Neural cell (in vitro differentiated cells): ENCODE measurements around the gene TSPOAP1. TPM values are rescaled to one million over a fixed set of nuclear protein-coding genes. Genes with fewer than 3 reads are reported as not detected.

Experiments
- H2AFZ ChIP-seq: fragments of 200-600, 300-800 bp; sonication (generic), shearing (Covaris generic); 2 replicates; pipeline ENCODE4 v1.6.0; 2014; ENCODE audit warnings: low read depth, mild to moderate bottlenecking, antibody characterized with exemption, low read length, moderate library complexity
- H3F3A ChIP-seq: fragments of 200-600 bp; shearing (Covaris generic); 2 replicates; pipeline ENCODE4 v1.6.1; 2016; ENCODE audit warnings: mild to moderate bottlenecking, moderate library complexity, mixed read lengths, antibody characterized with exemption, low read length; ENCODE audit not compliant: insufficient read depth, poor library complexity, severe bottlenecking
- H3K27ac ChIP-seq: fragments of 200-600, 300-800 bp; sonication (generic), shearing (Covaris generic); 2 replicates; pipeline ENCODE4 v1.5.1; 2014; ENCODE audit warnings: mild to moderate bottlenecking, low read length, moderate library complexity
- H3K27me3 ChIP-seq: fragments of 300-800, 200-600 bp; sonication (generic), shearing (Covaris generic); 2 replicates; pipeline ENCODE4 v1.6.0; 2014; ENCODE audit warnings: mild to moderate bottlenecking, low read depth, low read length, moderate library complexity; ENCODE audit not compliant: insufficient read depth
- H3K36me3 ChIP-seq: fragments of 300-800, 200-600 bp; sonication (generic), shearing (Covaris generic); 2 replicates; pipeline ENCODE4 v1.5.1; 2014; ENCODE audit warnings: mild to moderate bottlenecking, antibody characterized with exemption, low read length, moderate library complexity; ENCODE audit not compliant: insufficient read depth
- H3K4me2 ChIP-seq: fragments of 300-800, 200-600 bp; sonication (generic), shearing (Covaris generic); 2 replicates; pipeline ENCODE4 v1.6.0; 2014; ENCODE audit warnings: mild to moderate bottlenecking, low read length
- H3K4me3 ChIP-seq: fragments of 300-800, 200-600 bp; sonication (generic), shearing (Covaris generic); 2 replicates; pipeline ENCODE4 v1.5.1; 2014; ENCODE audit warnings: mild to moderate bottlenecking, low read length, moderate library complexity
- H3K79me2 ChIP-seq: fragments of 200-600 bp; shearing (Covaris generic); replicated peaks from 2 replicates; pipeline ENCODE4 v1.6.0; 2014; ENCODE audit warnings: mild to moderate bottlenecking, low read length, moderate library complexity; ENCODE audit not compliant: insufficient read depth
- H3K9ac ChIP-seq: fragments of 300-800, 200-600 bp; sonication (generic), shearing (Covaris generic); 2 replicates; pipeline ENCODE4 v1.6.1; 2016; ENCODE audit warnings: mild to moderate bottlenecking, low read length, mixed read lengths
- H3K9me2 ChIP-seq: fragments of 200-600 bp; shearing (Covaris generic); 2 replicates; pipeline ENCODE4 v1.6.1; 2016; ENCODE audit warnings: mild to moderate bottlenecking, low read length, mixed read lengths; ENCODE audit not compliant: insufficient read depth
- H3K9me3 ChIP-seq: fragments of 200-600, 300-800 bp; sonication (generic), shearing (Covaris generic); 2 replicates; pipeline ENCODE4 v1.6.1; 2016; ENCODE audit warnings: mild to moderate bottlenecking, mixed run types, low read length, moderate library complexity, mixed read lengths
- H4K20me1 ChIP-seq: fragments of 200-600 bp; shearing (Covaris generic); 2 replicates; pipeline ENCODE4 v1.6.1; 2016; ENCODE audit warnings: mild to moderate bottlenecking, mixed run types; ENCODE audit not compliant: insufficient read depth
- EP300 ChIP-seq: fragments of 450-650 bp; conservative IDR thresholded peaks from 2 replicates; pipeline ENCODE4 v1.6.1; 2014; ENCODE audit warnings: antibody characterized with exemption, mild to moderate bottlenecking, moderate library complexity; ENCODE audit not compliant: poor library complexity, severe bottlenecking
- EZH2 ChIP-seq: fragments of 200-600, 300-800 bp; shearing (Covaris generic), sonication (generic); IDR thresholded peaks from 2 replicates; pipeline ENCODE4 v1.6.1; 2014; ENCODE audit warnings: antibody characterized with exemption, low read length, borderline replicate concordance, mild to moderate bottlenecking; ENCODE audit not compliant: insufficient read depth, poor library complexity, severe bottlenecking
- MXI1 ChIP-seq: fragments of 450-650 bp; conservative IDR thresholded peaks from 2 replicates; pipeline ENCODE4 v1.6.1; 2014; ENCODE audit warnings: antibody characterized with exemption, mild to moderate bottlenecking; ENCODE audit not compliant: poor library complexity, severe bottlenecking
- POLR2AphosphoS5 ChIP-seq: IDR thresholded peaks from 2 replicates; pipeline ENCODE4 v1.6.1; 2012
- RAD21 ChIP-seq: fragments of 450-650 bp; conservative IDR thresholded peaks from 2 replicates; pipeline ENCODE4 v1.6.1; 2014; ENCODE audit warnings: antibody characterized with exemption, mild to moderate bottlenecking, moderate library complexity
- REST ChIP-seq: IDR thresholded peaks from 2 replicates; pipeline ENCODE4 v1.6.1; 2012; ENCODE audit warnings: borderline replicate concordance
- SMC3 ChIP-seq: fragments of 450-650 bp; conservative IDR thresholded peaks from 2 replicates; pipeline ENCODE4 v1.6.1; 2014; ENCODE audit warnings: antibody characterized with exemption, mild to moderate bottlenecking, moderate library complexity; ENCODE audit not compliant: poor library complexity
- TAF1 ChIP-seq: IDR thresholded peaks from 2 replicates; pipeline ENCODE4 v1.6.1; 2012; ENCODE audit warnings: low read depth
- polyA minus RNA-seq: library from RNA; depleted of rRNA, polyadenylated mRNA; stranded (reverse); fragments of >200 nt; gene quantifications from 2 replicates; pipeline ENCODE4 v1.2.3, GENCODE V29; 2014
- polyA plus RNA-seq: library from polyadenylated mRNA; depleted of rRNA; stranded (reverse); fragments of >200 nt; gene quantifications from 2 replicates; pipeline ENCODE4 v1.2.3, GENCODE V29; 2014
- TF ChIP-seq, protein P1 (sequence below): fragments of 450-650 bp; IDR thresholded peaks from 2 replicates; pipeline ENCODE4 v1.5.1; 2014; ENCODE audit warnings: antibody characterized with exemption, mild to moderate bottlenecking, moderate library complexity; ENCODE audit not compliant: poor library complexity, severe bottlenecking

TSPOAP1 gene
- polyA plus RNA-seq (103 and 125 TPM in 2 replicates), polyA minus RNA-seq (68.8 and 84.2 TPM in 2 replicates)

GRCh38 chr17:58328195-58329034, at the start of gene TSPOAP1:
Gene TSPOAP1, minus strand, starts transcription at chr17:58328795. Its CDS starts 875 bp downstream, at chr17:58327920.
- Histone ChIP-seq H3K27me3 (no peaks in the 10 kb centered on the region), H3K4me3 (peak within 1 kb of the TSS; percentile 83), H3K9me2 (no peaks in the 10 kb centered on the region), H3K27ac (peak within 1 kb of the TSS; percentile 93), H3K9me3 (no peaks in the 10 kb centered on the region), H4K20me1 (no peaks in the 10 kb centered on the region), H3K9ac (peak within 1 kb of the TSS; percentile 88), H3K79me2 (peaks cover 35% of the 10 kb centered on the region), H2AFZ (peak within 1 kb of the TSS; percentile 66), H3K36me3 (no peaks in the 10 kb centered on the region), H3F3A (no peaks in the 10 kb centered on the region), H3K4me2 (peak within 1 kb of the TSS; percentile 96)
- TF ChIP-seq RAD21 (no peak), TAF1 (peak; percentile 54), EP300 (no peak), POLR2AphosphoS5 (peak; percentile 85), REST (peak; percentile 68), EZH2 (no peak), MXI1 (peak; percentile 93), SMC3 (no peak)
- TF ChIP-seq, protein P1, sequence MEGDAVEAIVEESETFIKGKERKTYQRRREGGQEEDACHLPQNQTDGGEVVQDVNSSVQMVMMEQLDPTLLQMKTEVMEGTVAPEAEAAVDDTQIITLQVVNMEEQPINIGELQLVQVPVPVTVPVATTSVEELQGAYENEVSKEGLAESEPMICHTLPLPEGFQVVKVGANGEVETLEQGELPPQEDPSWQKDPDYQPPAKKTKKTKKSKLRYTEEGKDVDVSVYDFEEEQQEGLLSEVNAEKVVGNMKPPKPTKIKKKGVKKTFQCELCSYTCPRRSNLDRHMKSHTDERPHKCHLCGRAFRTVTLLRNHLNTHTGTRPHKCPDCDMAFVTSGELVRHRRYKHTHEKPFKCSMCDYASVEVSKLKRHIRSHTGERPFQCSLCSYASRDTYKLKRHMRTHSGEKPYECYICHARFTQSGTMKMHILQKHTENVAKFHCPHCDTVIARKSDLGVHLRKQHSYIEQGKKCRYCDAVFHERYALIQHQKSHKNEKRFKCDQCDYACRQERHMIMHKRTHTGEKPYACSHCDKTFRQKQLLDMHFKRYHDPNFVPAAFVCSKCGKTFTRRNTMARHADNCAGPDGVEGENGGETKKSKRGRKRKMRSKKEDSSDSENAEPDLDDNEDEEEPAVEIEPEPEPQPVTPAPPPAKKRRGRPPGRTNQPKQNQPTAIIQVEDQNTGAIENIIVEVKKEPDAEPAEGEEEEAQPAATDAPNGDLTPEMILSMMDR: no peak

DNA sequence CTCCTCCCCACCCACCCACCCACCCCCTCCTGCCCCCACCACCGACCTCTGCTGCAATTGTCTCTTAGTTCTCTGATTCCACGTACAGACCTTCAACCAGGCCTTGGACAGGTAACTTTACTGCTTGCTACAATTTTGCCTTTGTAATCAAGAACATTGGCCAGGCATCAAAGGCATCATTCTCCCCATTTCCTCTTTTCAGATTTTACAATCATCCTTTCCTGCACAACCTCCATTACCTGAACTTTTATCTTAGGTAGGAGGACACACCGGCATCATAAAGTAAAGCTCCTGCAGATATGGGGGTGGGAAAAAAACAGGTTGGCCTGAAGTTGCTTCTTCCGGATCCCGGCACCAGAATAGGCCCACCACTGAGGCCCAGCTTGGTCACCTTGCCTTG, 49.1 kb upstream of the TSPOAP1 start:
- H3F3A ChIP-seq: no peaks in the 10 kb centered on the region
- H2AFZ ChIP-seq: no peak overlapping the region
- H4K20me1 ChIP-seq: no peaks in the 10 kb centered on the region
- no peaks in the 10 kb centered on the region for H3K36me3 ChIP-seq
- no peak overlapping the region for H3K4me2 ChIP-seq
- H3K79me2 ChIP-seq: no peaks in the 10 kb centered on the region
- H3K27me3 ChIP-seq: no peaks in the 10 kb centered on the region
- no peak overlapping the region for H3K9ac ChIP-seq
- H3K9me3 ChIP-seq: no peaks in the 10 kb centered on the region
- no peaks in the 10 kb centered on the region for H3K9me2 ChIP-seq
- H3K27ac ChIP-seq: no peak overlapping the region
- TF ChIP-seq, protein P1: no peak
- TF ChIP-seq MXI1: no peak
- no peak for TF ChIP-seq EP300
- no peak for TF ChIP-seq SMC3
- TF ChIP-seq POLR2AphosphoS5: no peak
- no peak for TF ChIP-seq RAD21
- no peak for TF ChIP-seq TAF1
- no peak for TF ChIP-seq EZH2
- TF ChIP-seq REST: no peak
- H3K4me3 ChIP-seq: no peak overlapping the region
